GM18873 (cell line): Measurements from ENCODE around the gene OBI1.

Experiments used
- ATAC-seq: cut with Tn5 transposase; IDR thresholded peaks from one replicate; pipeline ENCODE4 v1.9.1; 2021; ENCODE audit warnings: mild to moderate bottlenecking, moderate library complexity, moderate number of reproducible peaks; ENCODE audit not compliant: unreplicated experiment, low FRiP score

OBI1 gene

GRCh38 chr13:78604782-78605611 lies 54.0 kb downstream of the OBI1 start:
- ATAC-seq: no peak

DNA sequence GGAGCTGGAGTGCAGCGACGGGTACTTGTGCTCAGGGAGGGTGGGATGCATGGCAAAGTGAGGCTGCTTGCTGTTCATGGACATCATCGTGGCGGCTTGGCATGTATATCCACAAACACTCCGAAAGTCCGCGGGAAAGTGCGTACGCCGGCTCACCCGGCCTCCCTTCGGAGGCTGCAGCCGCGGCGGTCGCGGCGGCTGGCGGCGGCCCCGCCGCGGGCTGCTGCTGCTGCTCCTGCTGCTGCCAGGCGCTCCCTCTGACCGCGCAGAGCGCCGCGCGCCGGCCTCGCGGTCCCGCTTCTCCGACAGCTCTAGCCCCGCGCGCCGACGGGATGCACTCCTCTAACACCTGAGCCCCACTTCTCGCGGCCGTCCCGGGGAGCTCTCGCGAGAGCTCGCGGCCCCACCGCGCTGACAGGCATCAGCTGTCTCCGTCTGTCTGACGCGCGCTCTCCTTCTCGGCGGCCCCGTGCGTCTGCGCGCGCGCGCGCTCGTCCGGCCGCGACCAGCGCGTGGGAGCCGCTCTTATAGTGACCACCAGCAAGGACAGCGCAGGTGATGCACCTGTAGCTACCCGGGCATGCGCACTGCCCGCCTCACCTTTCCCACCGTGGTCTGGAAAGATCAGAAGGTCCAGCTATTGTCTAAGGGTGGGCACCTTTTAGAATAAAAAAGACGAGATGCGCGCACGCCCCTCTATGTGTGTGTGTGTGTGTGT lies 55.6 kb downstream of the OBI1 start, which contains the start of gene POU4F1:
TSS of gene POU4F1 (minus strand) at position 313 of the 718 bp plus-strand sequence. CDS start at position 87, 226 bp downstream.
- ATAC-seq: peak; percentile 75

DNA sequence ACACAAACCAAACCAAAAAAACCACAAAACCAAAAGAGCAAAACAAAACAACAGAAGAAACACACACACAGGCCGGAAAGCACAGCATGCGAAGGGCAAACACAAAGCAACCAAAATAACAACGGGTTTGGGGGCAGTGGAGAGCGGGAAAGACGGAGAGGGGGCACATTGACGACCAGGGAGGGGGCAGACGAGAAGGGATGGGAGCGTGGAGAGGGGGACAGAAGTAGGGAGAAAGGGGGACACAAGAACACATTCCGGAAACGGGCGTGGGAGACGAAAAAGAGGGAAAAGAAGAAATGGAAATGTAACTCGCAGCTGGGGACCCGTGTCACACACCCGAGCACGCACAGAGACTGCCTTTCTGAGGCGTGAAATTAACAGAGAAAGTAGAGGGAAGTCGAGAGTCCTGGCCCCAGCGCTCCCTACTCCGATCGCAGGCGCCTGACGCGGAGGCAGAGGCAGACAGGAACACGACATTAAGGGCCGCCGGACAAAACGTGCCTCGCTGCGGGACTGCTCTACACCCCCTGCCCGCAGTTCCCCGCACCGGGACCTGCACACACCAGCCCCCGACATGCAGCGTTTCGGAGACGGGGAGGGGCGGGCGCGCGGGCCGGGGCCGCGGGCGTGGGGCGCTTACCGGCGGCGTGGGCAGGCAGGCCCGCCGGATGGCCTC lies 56.3 kb downstream of the OBI1 start:
- ATAC-seq: peak; percentile 19

GRCh38 chr13:78601874-78602560 lies 56.9 kb downstream of the OBI1 start:
- ATAC-seq: no peak

DNA sequence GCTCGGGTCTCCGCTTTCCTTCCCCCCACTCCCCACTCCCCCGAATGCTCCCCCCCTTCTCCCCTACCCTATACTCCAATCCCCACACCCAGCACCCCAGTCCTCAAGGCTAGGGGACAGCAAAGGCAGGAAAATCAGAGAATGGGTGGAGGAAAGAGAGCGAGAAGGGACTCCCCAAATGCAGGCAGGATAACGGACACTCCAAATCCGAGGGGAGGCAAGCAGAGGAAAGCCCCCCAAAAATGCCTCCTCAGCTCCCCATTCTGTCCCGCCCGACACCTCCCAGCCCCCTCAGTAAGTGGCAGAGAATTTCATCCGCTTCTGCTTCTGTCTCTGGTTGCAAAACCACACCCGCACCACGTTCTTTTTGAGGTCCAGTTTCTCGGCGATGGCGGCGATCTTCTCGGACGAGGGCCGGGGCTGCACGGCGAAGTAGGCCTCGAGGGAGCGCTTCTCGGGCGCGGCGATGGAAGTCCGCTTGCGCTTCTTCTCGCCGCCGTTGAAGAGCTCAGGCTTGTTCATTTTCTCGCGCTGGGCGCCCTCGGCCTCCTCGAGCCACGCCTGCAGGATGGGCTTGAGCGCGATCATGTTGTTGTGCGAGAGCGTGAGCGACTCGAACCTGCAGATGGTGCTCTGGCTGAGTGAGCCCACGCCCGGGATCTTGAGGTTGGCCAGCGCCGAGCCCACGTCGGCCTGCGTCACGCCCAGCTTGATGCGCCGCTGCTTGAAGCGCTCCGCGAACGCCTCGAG lies 57.7 kb downstream of the OBI1 start:
- no peak for ATAC-seq

GRCh38 chr13:78600280-78600883 lies 58.6 kb downstream of the OBI1 start:
- no peak for ATAC-seq

GRCh38 chr13:78599645-78600279 lies 59.2 kb downstream of the OBI1 start:
- no peak for ATAC-seq

DNA sequence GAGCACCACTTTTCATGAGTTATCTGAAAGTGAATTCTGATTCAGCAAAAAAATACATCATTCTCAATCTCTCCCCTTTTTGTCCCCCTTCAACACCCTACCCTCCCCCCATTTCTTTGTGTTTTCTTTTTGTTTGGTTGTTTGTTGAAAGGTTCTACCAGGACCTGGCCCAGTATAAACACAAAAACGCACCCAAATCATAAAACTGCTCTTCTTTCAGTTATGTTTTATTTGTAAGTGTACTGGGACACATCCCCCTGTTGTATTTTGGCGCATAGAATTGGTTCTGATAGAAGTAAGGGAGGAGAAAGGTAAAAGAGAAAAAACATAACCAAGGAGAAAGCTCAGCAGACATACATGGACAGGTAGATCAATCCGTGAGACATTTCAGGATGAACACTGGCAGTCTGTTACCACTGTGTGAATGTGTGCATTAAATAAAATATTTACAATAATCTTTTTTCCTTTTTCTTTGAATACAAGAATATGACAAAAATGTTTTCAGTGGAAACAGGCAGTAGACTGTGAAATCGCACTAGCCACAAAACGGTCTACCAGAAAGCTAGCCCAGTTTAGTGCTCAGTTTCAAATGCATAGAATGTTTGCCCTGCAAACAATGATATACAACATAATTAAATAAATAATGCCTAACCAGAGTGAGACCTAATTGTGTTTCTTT lies 59.9 kb downstream of the OBI1 start:
- no peak for ATAC-seq

- ATAC-seq: no peak
Observed at GRCh38 chr13:78598116-78598781, 60.7 kb downstream of the OBI1 start.

DNA sequence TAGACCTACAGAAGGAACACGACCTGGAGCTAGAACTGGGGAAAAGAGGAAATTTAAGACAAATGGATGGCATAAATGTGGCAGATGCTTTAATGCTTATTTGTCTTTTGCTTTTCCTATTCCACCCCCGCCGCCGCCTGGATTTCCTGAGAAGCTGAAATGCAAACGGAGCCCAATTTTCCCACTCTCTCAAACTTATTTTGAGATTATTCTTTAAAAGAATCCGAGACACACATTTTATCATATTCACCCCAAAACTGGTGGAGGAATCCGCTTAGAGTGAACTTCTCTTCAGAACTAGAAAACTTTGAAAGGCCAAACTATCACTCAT lies 61.4 kb downstream of the OBI1 start:
- ATAC-seq: no peak

- no peak for ATAC-seq
Observed at GRCh38 chr13:78596736-78597601, 62.0 kb downstream of the OBI1 start.

DNA sequence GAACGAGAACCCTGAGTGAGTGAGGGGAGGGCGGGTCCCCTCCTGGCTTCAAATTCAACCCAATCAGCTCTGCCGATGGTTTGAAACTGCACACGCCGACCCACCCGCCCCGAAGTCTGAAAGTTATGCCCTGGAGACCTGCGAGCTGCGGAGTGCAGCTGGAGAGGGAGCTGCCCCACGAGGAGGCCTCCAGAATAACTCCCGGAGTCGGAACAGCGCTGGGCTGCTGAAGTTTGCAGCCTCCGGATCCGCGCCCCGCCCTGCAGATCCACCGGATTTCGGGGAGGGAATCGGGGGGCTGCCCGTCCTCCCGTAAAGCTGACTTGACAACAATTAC lies 62.6 kb downstream of the OBI1 start:
- no peak for ATAC-seq

DNA sequence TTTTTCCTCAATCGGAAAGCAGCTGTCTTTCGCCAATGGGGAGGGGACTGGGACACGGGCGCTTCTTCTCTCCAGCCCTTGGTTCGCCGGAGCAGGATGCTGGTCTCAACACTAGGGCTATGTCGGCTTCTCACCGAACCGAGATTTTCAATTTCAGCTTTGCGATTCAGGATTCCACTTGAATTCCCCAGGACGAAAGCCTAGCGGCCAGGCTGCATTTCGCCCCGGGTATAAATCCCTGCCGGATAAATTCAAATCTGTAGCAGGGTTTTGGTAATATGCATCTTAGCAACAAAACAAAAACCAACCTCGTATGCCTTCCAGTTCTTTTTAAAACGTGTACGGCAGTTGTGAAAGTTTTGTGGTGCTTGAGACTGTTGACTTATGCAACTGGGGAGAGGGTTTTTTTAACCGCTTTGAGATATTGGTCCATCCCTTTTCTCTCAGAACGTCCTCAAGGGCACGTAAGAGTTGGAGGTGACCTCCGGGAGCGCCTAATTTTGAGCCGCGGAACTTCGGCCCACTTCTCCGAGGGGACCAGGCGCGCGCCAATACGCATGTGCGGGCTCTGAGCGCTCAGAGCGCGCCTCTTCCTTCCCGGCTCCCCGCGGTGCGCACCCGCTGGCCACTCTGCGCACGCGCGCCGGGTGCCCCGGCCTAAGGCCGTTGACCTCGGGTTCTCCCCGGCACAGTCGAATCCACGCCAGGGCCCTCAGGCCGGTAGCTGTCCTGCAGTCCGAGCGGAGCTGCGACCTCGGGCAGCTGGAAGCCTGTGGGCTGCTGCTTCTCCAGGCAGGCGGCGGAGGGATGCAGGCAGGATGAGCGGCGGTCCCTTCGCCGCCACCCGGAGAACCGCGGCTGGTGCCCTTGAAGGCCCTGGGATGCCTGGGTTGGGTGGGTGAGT lies 63.2 kb downstream of the OBI1 start:
- ATAC-seq: no peak

- ATAC-seq: no peak
Observed at GRCh38 chr13:78594456-78594975, 64.4 kb downstream of the OBI1 start.

- ATAC-seq: no peak
Observed at GRCh38 chr13:78593652-78594455, 65.1 kb downstream of the OBI1 start.
